ENCODE measurements around the gene SH3PXD2B.
"Not testable (repeated sequence)": the region's sequence is repeated elsewhere in the genome, so short reads cannot be mapped to it uniquely, and the experiment has no call there.

The SH3PXD2B gene

GRCh38 chr5:172481011-172481800, 26.9 kb upstream of the SH3PXD2B start:
- H3K36me3 ChIP-seq (ENCODE audit: control insufficient read depth, insufficient read depth, low read length), result no peaks in the 10 kb centered on the region
- no peak overlapping the region for H3K9ac ChIP-seq (ENCODE audit: low read length)
- no peak overlapping the region for H3K27ac ChIP-seq (ENCODE audit: low read depth, low read length)
- H3K4me1 ChIP-seq (ENCODE audit: control insufficient read depth, insufficient read depth, low read length), result peaks cover 3% of the 10 kb centered on the region
- no peaks in the 10 kb centered on the region for H3K27me3 ChIP-seq (ENCODE audit: control insufficient read depth, insufficient read depth, low read length)
- no peak overlapping the region for H3K4me3 ChIP-seq (ENCODE audit: low read length)

GRCh38 chr5:172479784-172480115, 25.4 kb upstream of the SH3PXD2B start:
- H3K27me3 ChIP-seq (ENCODE audit: control insufficient read depth, insufficient read depth, low read length), result no peaks in the 10 kb centered on the region
- H3K36me3 ChIP-seq (ENCODE audit: control insufficient read depth, insufficient read depth, low read length), result no peaks in the 10 kb centered on the region
- no peak overlapping the region for H3K4me3 ChIP-seq (ENCODE audit: low read length)
- H3K27ac ChIP-seq (ENCODE audit: low read depth, low read length), result no peak overlapping the region
- H3K9ac ChIP-seq (ENCODE audit: low read length), result no peak overlapping the region
- H3K4me1 ChIP-seq (ENCODE audit: control insufficient read depth, insufficient read depth, low read length), result peaks cover 3% of the 10 kb centered on the region

GRCh38 chr5:172479034-172479783, 24.9 kb upstream of the SH3PXD2B start:
- H3K4me3 ChIP-seq (ENCODE audit: low read length), result no peak overlapping the region
- no peak overlapping the region for H3K27ac ChIP-seq (ENCODE audit: low read depth, low read length)
- H3K27me3 ChIP-seq (ENCODE audit: control insufficient read depth, insufficient read depth, low read length), result no peaks in the 10 kb centered on the region
- H3K36me3 ChIP-seq (ENCODE audit: control insufficient read depth, insufficient read depth, low read length), result no peaks in the 10 kb centered on the region
- peaks cover 3% of the 10 kb centered on the region for H3K4me1 ChIP-seq (ENCODE audit: control insufficient read depth, insufficient read depth, low read length)
- H3K9ac ChIP-seq (ENCODE audit: low read length), result no peak overlapping the region

GRCh38 chr5:172478695-172479033, 24.3 kb upstream of the SH3PXD2B start:
- not testable (repeated sequence) for H3K27ac ChIP-seq (ENCODE audit: low read depth, low read length); H3K9ac ChIP-seq (ENCODE audit: low read length); H3K4me1 ChIP-seq (ENCODE audit: control insufficient read depth, insufficient read depth, low read length); H3K27me3 ChIP-seq (ENCODE audit: control insufficient read depth, insufficient read depth, low read length); H3K4me3 ChIP-seq (ENCODE audit: low read length); H3K36me3 ChIP-seq (ENCODE audit: control insufficient read depth, insufficient read depth, low read length)

GRCh38 chr5:172478256-172478655, 23.9 kb upstream of the SH3PXD2B start:
- H3K36me3 ChIP-seq (ENCODE audit: control insufficient read depth, insufficient read depth, low read length), result no peaks in the 10 kb centered on the region
- no peak overlapping the region for H3K27ac ChIP-seq (ENCODE audit: low read depth, low read length)
- H3K4me1 ChIP-seq (ENCODE audit: control insufficient read depth, insufficient read depth, low read length), result peaks cover 3% of the 10 kb centered on the region
- no peaks in the 10 kb centered on the region for H3K27me3 ChIP-seq (ENCODE audit: control insufficient read depth, insufficient read depth, low read length)
- no peak overlapping the region for H3K4me3 ChIP-seq (ENCODE audit: low read length)
- H3K9ac ChIP-seq (ENCODE audit: low read length), result no peak overlapping the region

GRCh38 chr5:172477466-172477865, 23.1 kb upstream of the SH3PXD2B start:
- no peak overlapping the region for H3K9ac ChIP-seq (ENCODE audit: low read length)
- H3K36me3 ChIP-seq (ENCODE audit: control insufficient read depth, insufficient read depth, low read length), result no peaks in the 10 kb centered on the region
- no peaks in the 10 kb centered on the region for H3K27me3 ChIP-seq (ENCODE audit: control insufficient read depth, insufficient read depth, low read length)
- no peak overlapping the region for H3K27ac ChIP-seq (ENCODE audit: low read depth, low read length)
- no peak overlapping the region for H3K4me3 ChIP-seq (ENCODE audit: low read length)
- H3K4me1 ChIP-seq (ENCODE audit: control insufficient read depth, insufficient read depth, low read length), result peaks cover 3% of the 10 kb centered on the region

- Histone ChIP-seq H3K9ac (ENCODE audit: low read length) (no peak overlapping the region), H3K27ac (ENCODE audit: low read depth, low read length) (no peak overlapping the region), H3K36me3 (ENCODE audit: control insufficient read depth, insufficient read depth, low read length) (no peaks in the 10 kb centered on the region), H3K4me1 (ENCODE audit: control insufficient read depth, insufficient read depth, low read length) (peaks cover 2% of the 10 kb centered on the region), H3K4me3 (ENCODE audit: low read length) (no peak overlapping the region), H3K27me3 (ENCODE audit: control insufficient read depth, insufficient read depth, low read length) (no peaks in the 10 kb centered on the region)
Measured at GRCh38 chr5:172474293-172474692, 20.0 kb upstream of the SH3PXD2B start.

- H3K4me1 ChIP-seq (ENCODE audit: control insufficient read depth, insufficient read depth, low read length), result no peaks in the 10 kb centered on the region
Measured at GRCh38 chr5:172473427-172473826, 19.1 kb upstream of the SH3PXD2B start.

GRCh38 chr5:172469697-172470096, 15.4 kb upstream of the SH3PXD2B start:
- Histone ChIP-seq H3K36me3 (ENCODE audit: control insufficient read depth, insufficient read depth, low read length) (no peaks in the 10 kb centered on the region), H3K4me1 (ENCODE audit: control insufficient read depth, insufficient read depth, low read length) (no peaks in the 10 kb centered on the region), H3K4me3 (ENCODE audit: low read length) (no peak overlapping the region), H3K27me3 (ENCODE audit: control insufficient read depth, insufficient read depth, low read length) (no peaks in the 10 kb centered on the region), H3K9ac (ENCODE audit: low read length) (no peak overlapping the region), H3K27ac (ENCODE audit: low read depth, low read length) (no peak overlapping the region)

More at GRCh38 chr5:172473427-172473826, 19.1 kb upstream of the SH3PXD2B start:
- no peaks in the 10 kb centered on the region for H3K36me3 ChIP-seq (ENCODE audit: control insufficient read depth, insufficient read depth, low read length)
- H3K9ac ChIP-seq (ENCODE audit: low read length), result no peak overlapping the region
- no peaks in the 10 kb centered on the region for H3K27me3 ChIP-seq (ENCODE audit: control insufficient read depth, insufficient read depth, low read length)
- H3K27ac ChIP-seq (ENCODE audit: low read depth, low read length), result no peak overlapping the region
- no peak overlapping the region for H3K4me3 ChIP-seq (ENCODE audit: low read length)

- Histone ChIP-seq H3K27ac (ENCODE audit: low read depth, low read length) (no peak overlapping the region), H3K4me3 (ENCODE audit: low read length) (no peak overlapping the region), H3K4me1 (ENCODE audit: control insufficient read depth, insufficient read depth, low read length) (no peaks in the 10 kb centered on the region), H3K9ac (ENCODE audit: low read length) (no peak overlapping the region), H3K27me3 (ENCODE audit: control insufficient read depth, insufficient read depth, low read length) (no peaks in the 10 kb centered on the region), H3K36me3 (ENCODE audit: control insufficient read depth, insufficient read depth, low read length) (no peaks in the 10 kb centered on the region)
Measured at GRCh38 chr5:172466062-172466461, 11.7 kb upstream of the SH3PXD2B start.

- Histone ChIP-seq H3K27me3 (ENCODE audit: control insufficient read depth, insufficient read depth, low read length) (no peaks in the 10 kb centered on the region), H3K4me3 (ENCODE audit: low read length) (no peak overlapping the region), H3K36me3 (ENCODE audit: control insufficient read depth, insufficient read depth, low read length) (no peaks in the 10 kb centered on the region), H3K27ac (ENCODE audit: low read depth, low read length) (no peak overlapping the region), H3K9ac (ENCODE audit: low read length) (no peak overlapping the region), H3K4me1 (ENCODE audit: control insufficient read depth, insufficient read depth, low read length) (no peaks in the 10 kb centered on the region)
Measured at GRCh38 chr5:172463031-172463430, 8.7 kb upstream of the SH3PXD2B start.

- Histone ChIP-seq H3K4me1 (ENCODE audit: control insufficient read depth, insufficient read depth, low read length) (peaks cover 14% of the 10 kb centered on the region), H3K36me3 (ENCODE audit: control insufficient read depth, insufficient read depth, low read length) (no peaks in the 10 kb centered on the region), H3K4me3 (ENCODE audit: low read length) (no peak overlapping the region), H3K27ac (ENCODE audit: low read depth, low read length) (no peak overlapping the region), H3K9ac (ENCODE audit: low read length) (no peak overlapping the region), H3K27me3 (ENCODE audit: control insufficient read depth, insufficient read depth, low read length) (no peaks in the 10 kb centered on the region)
Measured at GRCh38 chr5:172459783-172460165, 5.4 kb upstream of the SH3PXD2B start.

Measured in rectal smooth muscle tissue (tissue), 1 donor.